Tibial nerve (tissue), 3 donors: ENCODE data around the gene ANAPC5.

ENCODE experiments used
- CTCF ChIP-seq, 5 experiments: fragments of 200-600 bp in 3 of 5; fragments of 450-650 bp in 2 of 5; sonication (generic) in 3 of 5; IDR thresholded peaks; one replicate each; pipeline ENCODE4 v1.5.1; 2016 to 2019; ENCODE audit warnings: antibody characterized with exemption in 5 of 5, mild to moderate bottlenecking in 3 of 5, moderate library complexity in 2 of 5
- POLR2A ChIP-seq, 2 donors: fragments of 450-650 bp; IDR thresholded peaks; one replicate each; pipeline ENCODE4 v1.6.1; 2017; ENCODE audit warnings: antibody characterized with exemption in 2 of 2, mild to moderate bottlenecking in 2 of 2, moderate library complexity in 2 of 2

GRCh38 chr12:121283388-121283787, 68.8 kb downstream of the ANAPC5 start:
- TF ChIP-seq CTCF (IDR thresholded peaks at IDR 0.05) (no peak), POLR2A (IDR thresholded peaks at IDR 0.05) (no peak)
